Peyer's patch (tissue), 4 donors: ENCODE measurements around the gene RASSF4.

ENCODE experiments used
- CTCF ChIP-seq, 6 experiments: fragments of 450-650 bp in 4 of 6; fragments of 200-600 bp in 2 of 6; sonication (generic) in 1 of 6; IDR thresholded peaks; one replicate each; pipeline ENCODE4 v1.5.1; 2017 to 2019; ENCODE audit warnings: antibody characterized with exemption in 6 of 6, mild to moderate bottlenecking in 3 of 6, moderate library complexity in 1 of 6
- POLR2A ChIP-seq, 2 donors: fragments of 450-650 bp; IDR thresholded peaks; one replicate each; pipeline ENCODE4 v1.5.1; 2017; ENCODE audit warnings: antibody characterized with exemption in 2 of 2, mild to moderate bottlenecking in 2 of 2, moderate library complexity in 2 of 2

GRCh38 chr10:44939691-44940401 lies 19.8 kb upstream of the RASSF4 start:
- TF ChIP-seq POLR2A (IDR thresholded peaks at IDR 0.05): no peak
- no peak for TF ChIP-seq CTCF (IDR thresholded peaks at IDR 0.05)
